ENCODE results near the gene SYT1. TPM values are rescaled to one million over a fixed set of nuclear protein-coding genes. Genes with fewer than 3 reads are reported as not detected.
A peak's percentile ranks its signal among the peaks of the same experiment; 100 is the strongest.

The SYT1 gene
- total and polyA plus RNA-seq, 2 of the 4 experiments (the other 2 are of a cell fraction), result 2.8 to 3.0 TPM

DNA sequence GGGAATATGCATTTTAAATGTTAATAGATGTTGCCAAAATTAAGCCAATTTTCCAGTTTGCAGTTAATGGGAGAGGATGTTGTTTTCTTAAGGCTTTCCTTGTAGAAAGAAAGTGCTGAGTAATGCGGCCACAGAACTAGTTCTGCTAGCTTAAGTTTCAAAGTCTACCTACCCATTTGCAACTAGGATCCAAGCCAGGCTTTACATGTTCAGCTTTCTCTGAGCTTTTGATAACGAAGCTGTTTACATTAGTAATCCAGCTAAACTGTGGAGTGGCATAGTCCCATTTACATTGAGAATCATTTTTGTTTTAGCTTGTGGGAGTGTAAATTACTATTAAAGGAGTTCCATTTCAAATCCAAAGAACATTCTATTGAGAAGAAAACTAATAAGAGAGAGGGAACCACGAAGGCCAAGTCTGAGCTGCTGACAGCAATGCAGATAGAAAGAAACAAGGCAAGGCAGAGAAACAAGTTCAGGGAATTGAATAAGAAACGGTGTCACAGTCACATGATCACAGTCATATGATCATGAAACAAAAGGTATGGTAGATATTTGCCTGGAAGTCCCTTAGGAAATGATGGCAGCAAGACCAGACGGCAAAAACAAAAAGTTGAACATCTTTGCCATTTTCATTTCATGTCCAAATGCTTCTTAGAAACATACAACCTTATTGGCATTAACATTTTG is 551.3 kb downstream of the SYT1 start:
- Histone ChIP-seq H3K4ac (ENCODE audit: low read depth, low read length) (peak overlapping the region; percentile 48), H2BK15ac (ENCODE audit: low read depth, low read length) (peak overlapping the region; percentile 90; the same call in 2 of the 3 replicates), H2BK20ac (ENCODE audit: low read depth, low read length) (peak overlapping the region; percentile 87), H3K27me3 (ENCODE audit: control insufficient read depth, insufficient read depth, low read length) (no peaks in the 10 kb centered on the region), H3K23ac (ENCODE audit: low read depth, low read length) (peak overlapping the region; percentile 50), H3K79me1 (ENCODE audit: low read depth in 1 of 2, low read length in 2 of 2) (peaks cover 0 to 3% of the 10 kb centered on the region in 2 experiments; a peak in 1 of 4 replicates), H3K4me2 (ENCODE audit: low read depth, low read length) (peak overlapping the region; percentile 44; the same call in 1 of the 2 replicates), H3K14ac (replicated peaks; ENCODE audit: low read depth, low read length) (peak overlapping the region; percentile 65), H2AK9ac (replicated peaks; ENCODE audit: low read depth, low read length, poor library complexity) (no peak overlapping the region), H4K20me1 (ENCODE audit: insufficient read depth, low read length) (no peaks in the 10 kb centered on the region), H3K27ac (ENCODE audit: insufficient read depth, low read length) (peak overlapping the region; percentile 50; the same call in 1 of the 2 replicates), H4K8ac (ENCODE audit: low read depth in 2 of 2, low read length in 2 of 2) (peak overlapping the region; percentile 56 to 73), H3K18ac (ENCODE audit: low read depth, low read length) (peak overlapping the region; percentile 97), H2AK5ac (ENCODE audit: low read depth, low read length) (peak overlapping the region; percentile 32), H4K5ac (ENCODE audit: low read depth, low read length) (peak overlapping the region; percentile 79; the same call in 1 of the 2 replicates), H3K56ac (ENCODE audit: extremely low read depth, insufficient read depth, low read length) (peak overlapping the region; percentile 29; the same call in 1 of the 2 replicates), H3K36me3 (ENCODE audit: control insufficient read depth, insufficient read depth, low read length) (no peaks in the 10 kb centered on the region), H3K9me3 (ENCODE audit: control insufficient read depth, insufficient read depth, low read length) (no peaks in the 10 kb centered on the region), H3K9ac (ENCODE audit: low read depth, low read length) (no peak overlapping the region), H4K91ac (ENCODE audit: insufficient read depth, low read depth, low read length) (peak overlapping the region; percentile 85), H3K4me3 (ENCODE audit: insufficient read depth, low read depth, low read length) (no peak overlapping the region), H2BK120ac (ENCODE audit: low read depth, low read length) (peak overlapping the region; percentile 84), H2BK5ac (ENCODE audit: low read depth, low read length, poor library complexity, severe bottlenecking) (peak overlapping the region; percentile 80), H3K9me1 (ENCODE audit: insufficient read depth, low read length) (peaks cover 7% of the 10 kb centered on the region; the same call in 1 of the 2 replicates), H3K4me1 (ENCODE audit: control insufficient read depth, insufficient read depth, low read length) (peaks cover 10% of the 10 kb centered on the region), H2AFZ (replicated peaks; ENCODE audit: low read length, poor library complexity) (no peak overlapping the region)
- peak; percentile 77 for DNase-seq
- BruUV-seq (replicated peaks), result no TSS peak
- ChIA-PET CTCF (interaction anchor here (0.6 to 1.5 kb wide), 3 partner anchors 11 to 537 kb away, joined by 3 to 6 read pairs (median 5); no protein-coding TSS in a partner anchor), POLR2A (ENCODE audit: unreplicated experiment) (no interaction called here)
- no peak for ATAC-seq (ENCODE audit: low read depth)
- peak; percentile 56 for TF ChIP-seq NFE2L2 (IDR thresholded peaks at IDR 0.05; ENCODE audit: low read depth, low read length)
- TF ChIP-seq RAD21 (IDR thresholded peaks at IDR 0.05; ENCODE audit: low read length), result no peak
- TF ChIP-seq MAFK (IDR thresholded peaks at IDR 0.05; ENCODE audit: low read depth, low read length), result peak; percentile 64; the same call in 1 of the 2 replicates
- no peak for TF ChIP-seq CEBPB (IDR thresholded peaks at IDR 0.05; ENCODE audit: low read depth, low read length)
- TF ChIP-seq, protein P1, sequence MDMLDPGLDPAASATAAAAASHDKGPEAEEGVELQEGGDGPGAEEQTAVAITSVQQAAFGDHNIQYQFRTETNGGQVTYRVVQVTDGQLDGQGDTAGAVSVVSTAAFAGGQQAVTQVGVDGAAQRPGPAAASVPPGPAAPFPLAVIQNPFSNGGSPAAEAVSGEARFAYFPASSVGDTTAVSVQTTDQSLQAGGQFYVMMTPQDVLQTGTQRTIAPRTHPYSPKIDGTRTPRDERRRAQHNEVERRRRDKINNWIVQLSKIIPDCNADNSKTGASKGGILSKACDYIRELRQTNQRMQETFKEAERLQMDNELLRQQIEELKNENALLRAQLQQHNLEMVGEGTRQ (IDR thresholded peaks at IDR 0.05; ENCODE audit: low read depth, low read length), result peak; percentile 60
- in situ Hi-C loops (cut with MboI; ENCODE audit: low sequenced_read_pairs) (loop anchor here (25.0 kb wide), 3 partner anchors 521 to 1521 kb away; partner anchors contain the start of genes LIN7A and PPP1R12A), dilution Hi-C loops (cut with HindIII; ENCODE audit: low sequenced_read_pairs, unreplicated experiment) (no loop called here), intact Hi-C loops (cut with micrococcal nuclease) (no loop called here)
- WGBS, 2 experiments (ENCODE audit: extremely low coverage in 2 of 2, insufficient read length in 1 of 2), result 67% methylated on average over 1 of the region's 5 CpGs; no CpG with 5 or more reads in 1 of the 2 experiments
